ENCODE data around the gene LIPI. TPM values are rescaled to one million over a fixed set of nuclear protein-coding genes. Genes with fewer than 3 reads are reported as not detected.
"Not testable (repeated sequence)": the region's sequence is repeated elsewhere in the genome, so short reads cannot be mapped to it uniquely, and the experiment has no call there.

LIPI gene
- total RNA-seq, 1 experiment from 2014 or later = not detected

- Histone ChIP-seq H3K9ac (ENCODE audit: low read length) (no peak overlapping the region), H3K27me3 (ENCODE audit: low read length) (no peaks in the 10 kb centered on the region), H2AFZ (ENCODE audit: low read length) (no peak overlapping the region), H3K36me3 (ENCODE audit: insufficient read depth, low read length) (peaks cover 18% of the 10 kb centered on the region), H3K9me2 (replicated peaks; ENCODE audit: insufficient read depth, low read length) (no peaks in the 10 kb centered on the region), H3K4me2 (ENCODE audit: low read depth, low read length, poor library complexity, severe bottlenecking) (no peak overlapping the region), H3K4me3 (ENCODE audit: low read length) (no peak overlapping the region), H4K20me1 (ENCODE audit: insufficient read depth, low read depth, low read length) (no peaks in the 10 kb centered on the region), H3K9me3 (ENCODE audit: low read length) (no peaks in the 10 kb centered on the region), H3K79me2 (ENCODE audit: low read length) (no peaks in the 10 kb centered on the region), H3K4me1 (ENCODE audit: low read length) (no peaks in the 10 kb centered on the region), H3K27ac (ENCODE audit: low read length) (no peak overlapping the region)
- DNase-seq = no peak
Measured at GRCh38 chr21:14092834-14093560, 117.8 kb downstream of the LIPI start.

DNA sequence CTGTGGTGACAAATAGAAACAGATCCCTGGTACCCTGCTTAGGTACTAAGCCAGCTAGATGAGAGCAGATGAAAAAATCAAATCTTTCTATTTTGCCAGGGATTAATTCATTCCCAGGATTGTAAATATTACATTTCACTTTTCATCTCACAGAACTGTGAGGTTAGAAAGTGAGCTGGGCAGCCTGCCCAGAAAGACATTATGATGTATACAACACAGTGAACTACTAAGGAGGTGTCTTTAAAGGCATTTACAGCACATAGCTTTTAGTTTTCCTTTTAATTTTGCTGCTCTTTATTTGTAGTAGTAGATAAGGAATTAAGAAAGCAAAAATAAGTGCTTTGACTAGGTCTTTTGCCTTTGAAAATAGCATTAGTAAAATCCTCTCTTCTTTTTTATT lies 120.6 kb downstream of the LIPI start:
- peaks cover 16% of the 10 kb centered on the region for H3K36me3 ChIP-seq (ENCODE audit: insufficient read depth, low read length)
- H4K20me1 ChIP-seq (ENCODE audit: insufficient read depth, low read depth, low read length); H3K4me1 ChIP-seq (ENCODE audit: low read length); H3K9ac ChIP-seq (ENCODE audit: low read length); H3K4me2 ChIP-seq (ENCODE audit: low read depth, low read length, poor library complexity, severe bottlenecking); H3K9me2 ChIP-seq (replicated peaks; ENCODE audit: insufficient read depth, low read length); H3K9me3 ChIP-seq (ENCODE audit: low read length); H3K27ac ChIP-seq (ENCODE audit: low read length); H3K4me3 ChIP-seq (ENCODE audit: low read length); DNase-seq; H3K27me3 ChIP-seq (ENCODE audit: low read length); H3K79me2 ChIP-seq (ENCODE audit: low read length); H2AFZ ChIP-seq (ENCODE audit: low read length): not testable (repeated sequence)

DNA sequence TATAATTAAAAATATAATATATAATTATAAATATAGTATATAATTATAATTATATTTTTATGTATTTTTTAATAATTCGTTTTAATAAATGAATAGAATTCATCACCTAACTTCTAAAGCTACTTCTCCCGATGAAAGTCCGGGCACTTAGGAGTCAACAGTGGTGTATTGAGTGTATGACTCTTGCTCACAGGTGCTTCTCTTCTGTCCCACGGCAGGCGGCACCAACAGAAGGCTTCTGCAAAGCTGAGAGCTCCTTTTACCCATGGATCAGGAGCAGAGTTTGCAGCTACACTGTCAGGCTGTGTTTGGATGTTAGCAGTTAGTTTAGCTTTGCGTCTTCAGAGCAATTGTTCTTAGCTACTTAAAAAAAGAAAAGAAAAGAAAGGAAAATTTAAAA lies 122.4 kb downstream of the LIPI start:
- H3K4me3 ChIP-seq (ENCODE audit: low read length) = no peak overlapping the region
- H3K4me1 ChIP-seq (ENCODE audit: low read length) = no peaks in the 10 kb centered on the region

GRCh38 chr21:14086553-14086952 lies 124.2 kb downstream of the LIPI start:
- no peak for DNase-seq
- Histone ChIP-seq H3K9me3 (ENCODE audit: low read length) (no peaks in the 10 kb centered on the region; the same call in 1 of the 2 replicates), H3K36me3 (ENCODE audit: insufficient read depth, low read length) (peaks cover 11% of the 10 kb centered on the region), H3K9ac (ENCODE audit: low read length) (no peak overlapping the region), H3K79me2 (ENCODE audit: low read length) (no peaks in the 10 kb centered on the region), H3K4me3 (ENCODE audit: low read length) (no peak overlapping the region), H3K4me1 (ENCODE audit: low read length) (no peaks in the 10 kb centered on the region), H3K27ac (ENCODE audit: low read length) (no peak overlapping the region), H4K20me1 (ENCODE audit: insufficient read depth, low read depth, low read length) (no peaks in the 10 kb centered on the region), H3K9me2 (replicated peaks; ENCODE audit: insufficient read depth, low read length) (no peaks in the 10 kb centered on the region), H3K4me2 (ENCODE audit: low read depth, low read length, poor library complexity, severe bottlenecking) (no peak overlapping the region), H2AFZ (ENCODE audit: low read length) (no peak overlapping the region), H3K27me3 (ENCODE audit: low read length) (no peaks in the 10 kb centered on the region)

More for the DNA sequence above, 122.4 kb downstream of the LIPI start:
- Histone ChIP-seq H3K9me3 (ENCODE audit: low read length) (no peaks in the 10 kb centered on the region; the same call in 1 of the 2 replicates), H3K9ac (ENCODE audit: low read length) (no peak overlapping the region), H3K4me2 (ENCODE audit: low read depth, low read length, poor library complexity, severe bottlenecking) (no peak overlapping the region), H4K20me1 (ENCODE audit: insufficient read depth, low read depth, low read length) (no peaks in the 10 kb centered on the region), H3K27me3 (ENCODE audit: low read length) (no peaks in the 10 kb centered on the region), H3K9me2 (replicated peaks; ENCODE audit: insufficient read depth, low read length) (no peaks in the 10 kb centered on the region), H3K79me2 (ENCODE audit: low read length) (no peaks in the 10 kb centered on the region), H2AFZ (ENCODE audit: low read length) (no peak overlapping the region), H3K36me3 (ENCODE audit: insufficient read depth, low read length) (peaks cover 16% of the 10 kb centered on the region), H3K27ac (ENCODE audit: low read length) (no peak overlapping the region)
- no peak for DNase-seq

DNA sequence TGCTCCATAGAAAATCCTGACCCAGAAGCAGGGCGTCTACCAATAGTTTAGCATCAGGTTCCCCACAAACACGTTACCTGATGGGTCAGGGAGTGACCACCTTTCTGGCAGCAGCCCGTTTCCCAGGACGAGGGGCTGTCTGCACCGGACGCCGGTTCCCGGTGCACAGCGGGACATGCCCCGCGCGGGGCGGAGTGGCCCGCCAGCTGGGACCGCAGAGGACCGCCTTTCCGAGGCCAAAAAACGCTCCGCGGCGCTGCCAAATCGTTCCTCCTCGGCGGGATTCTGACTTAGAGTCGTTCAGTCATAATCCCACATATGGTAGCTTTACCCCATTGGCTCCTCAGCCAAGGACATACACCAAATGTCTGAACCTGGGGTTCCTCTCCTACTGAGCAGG lies 126.1 kb downstream of the LIPI start:
- H2AFZ ChIP-seq (ENCODE audit: low read length) = no peak overlapping the region

GRCh38 chr21:14084068-14084501 lies 126.7 kb downstream of the LIPI start:
- Histone ChIP-seq H3K79me2 (ENCODE audit: low read length) (no peaks in the 10 kb centered on the region), H3K9me2 (replicated peaks; ENCODE audit: insufficient read depth, low read length) (no peaks in the 10 kb centered on the region), H3K4me3 (ENCODE audit: low read length) (no peak overlapping the region), H3K36me3 (ENCODE audit: insufficient read depth, low read length) (no peaks in the 10 kb centered on the region; the same call in 1 of the 2 replicates), H3K9ac (ENCODE audit: low read length) (no peak overlapping the region), H2AFZ (ENCODE audit: low read length) (no peak overlapping the region), H3K4me1 (ENCODE audit: low read length) (no peaks in the 10 kb centered on the region), H3K9me3 (ENCODE audit: low read length) (no peaks in the 10 kb centered on the region; the same call in 1 of the 2 replicates), H3K4me2 (ENCODE audit: low read depth, low read length, poor library complexity, severe bottlenecking) (no peak overlapping the region), H3K27ac (ENCODE audit: low read length) (no peak overlapping the region), H4K20me1 (ENCODE audit: insufficient read depth, low read depth, low read length) (no peaks in the 10 kb centered on the region), H3K27me3 (ENCODE audit: low read length) (no peaks in the 10 kb centered on the region)
- no peak for DNase-seq

More for the DNA sequence above, 126.1 kb downstream of the LIPI start:
- H3K9me2 ChIP-seq (replicated peaks; ENCODE audit: insufficient read depth, low read length) = no peaks in the 10 kb centered on the region
- H3K27ac ChIP-seq (ENCODE audit: low read length) = no peak overlapping the region
- no peaks in the 10 kb centered on the region for H3K27me3 ChIP-seq (ENCODE audit: low read length)
- no peaks in the 10 kb centered on the region for H3K79me2 ChIP-seq (ENCODE audit: low read length)
- peaks cover 3% of the 10 kb centered on the region for H3K36me3 ChIP-seq (ENCODE audit: insufficient read depth, low read length)
- no peaks in the 10 kb centered on the region for H3K4me1 ChIP-seq (ENCODE audit: low read length)
- H4K20me1 ChIP-seq (ENCODE audit: insufficient read depth, low read depth, low read length) = no peaks in the 10 kb centered on the region
- DNase-seq = no peak
- H3K9ac ChIP-seq (ENCODE audit: low read length) = no peak overlapping the region
- no peaks in the 10 kb centered on the region; the same call in 1 of the 2 replicates for H3K9me3 ChIP-seq (ENCODE audit: low read length)
- H3K4me3 ChIP-seq (ENCODE audit: low read length) = no peak overlapping the region
- no peak overlapping the region for H3K4me2 ChIP-seq (ENCODE audit: low read depth, low read length, poor library complexity, severe bottlenecking)

GRCh38 chr21:14080764-14081096 lies 130.0 kb downstream of the LIPI start:
- Histone ChIP-seq H3K27ac (ENCODE audit: low read length) (no peak overlapping the region), H3K4me1 (ENCODE audit: low read length) (no peaks in the 10 kb centered on the region), H3K9ac (ENCODE audit: low read length) (no peak overlapping the region), H2AFZ (ENCODE audit: low read length) (no peak overlapping the region), H3K9me2 (replicated peaks; ENCODE audit: insufficient read depth, low read length) (no peaks in the 10 kb centered on the region), H3K36me3 (ENCODE audit: insufficient read depth, low read length) (no peaks in the 10 kb centered on the region; the same call in 1 of the 2 replicates), H3K27me3 (ENCODE audit: low read length) (no peaks in the 10 kb centered on the region), H3K4me3 (ENCODE audit: low read length) (no peak overlapping the region), H3K79me2 (ENCODE audit: low read length) (no peaks in the 10 kb centered on the region), H3K4me2 (ENCODE audit: low read depth, low read length, poor library complexity, severe bottlenecking) (no peak overlapping the region), H4K20me1 (ENCODE audit: insufficient read depth, low read depth, low read length) (no peaks in the 10 kb centered on the region), H3K9me3 (ENCODE audit: low read length) (no peaks in the 10 kb centered on the region; the same call in 1 of the 2 replicates)
- DNase-seq = no peak

DNA sequence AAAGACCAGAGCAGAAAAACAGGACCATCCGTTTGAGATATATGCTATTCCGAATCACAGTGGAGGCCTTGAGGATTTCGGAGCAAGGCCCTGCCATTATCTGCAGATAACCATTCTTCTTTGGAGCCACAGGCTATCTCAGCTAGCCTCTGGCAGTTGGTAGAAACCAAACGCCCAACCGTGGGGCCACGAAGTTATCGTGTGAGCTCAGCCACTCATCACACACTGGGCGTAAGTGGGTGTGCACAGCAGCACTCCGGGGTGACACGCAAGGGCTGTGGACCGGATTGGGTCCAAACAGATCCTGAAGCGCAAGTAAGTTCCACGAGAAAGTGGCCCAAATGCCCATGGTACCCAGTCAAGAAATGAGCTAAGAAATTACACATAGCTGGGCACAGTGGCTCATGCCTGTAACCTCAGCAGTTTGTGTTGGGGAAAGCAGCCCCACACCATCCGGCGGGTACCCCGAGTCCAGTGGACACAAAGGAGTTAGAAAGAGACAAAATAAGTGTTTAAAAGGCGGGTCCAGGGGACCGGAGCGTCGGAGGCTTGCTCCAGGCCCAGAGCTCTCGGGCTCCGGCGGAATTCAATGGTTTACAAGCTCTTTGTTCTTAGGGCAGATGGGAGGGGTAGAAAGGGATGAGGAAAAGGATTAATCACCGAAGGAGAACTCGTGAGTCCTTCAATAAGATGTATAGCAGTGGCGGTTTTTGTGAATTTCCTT lies 130.6 kb downstream of the LIPI start:
- no peaks in the 10 kb centered on the region; the same call in 1 of the 2 replicates for H3K9me3 ChIP-seq (ENCODE audit: low read length)
- H3K9me2 ChIP-seq (replicated peaks; ENCODE audit: insufficient read depth, low read length) = no peaks in the 10 kb centered on the region

More for the DNA sequence above, 130.6 kb downstream of the LIPI start:
- Histone ChIP-seq H3K27me3 (ENCODE audit: low read length) (no peaks in the 10 kb centered on the region), H3K4me2 (ENCODE audit: low read depth, low read length, poor library complexity, severe bottlenecking) (no peak overlapping the region), H3K27ac (ENCODE audit: low read length) (no peak overlapping the region), H4K20me1 (ENCODE audit: insufficient read depth, low read depth, low read length) (no peaks in the 10 kb centered on the region), H3K36me3 (ENCODE audit: insufficient read depth, low read length) (no peaks in the 10 kb centered on the region; the same call in 1 of the 2 replicates), H2AFZ (ENCODE audit: low read length) (no peak overlapping the region), H3K4me1 (ENCODE audit: low read length) (no peaks in the 10 kb centered on the region), H3K4me3 (ENCODE audit: low read length) (no peak overlapping the region), H3K79me2 (ENCODE audit: low read length) (no peaks in the 10 kb centered on the region), H3K9ac (ENCODE audit: low read length) (no peak overlapping the region)
- DNase-seq = no peak
